H1 (cell line): ENCODE data around the gene NLRP11.

Source experiments
- ATF3 ChIP-seq: IDR thresholded peaks from 2 replicates; pipeline ENCODE4 v1.6.1; 2011; ENCODE audit warnings: low read depth, mild to moderate bottlenecking, low read length; ENCODE audit not compliant: insufficient read depth
- BCL11A ChIP-seq, 2 experiments: IDR thresholded peaks; one replicate each; pipeline ENCODE4 v1.6.1; 2011; ENCODE audit warnings: low read depth in 2 of 2, low read length in 2 of 2, mild to moderate bottlenecking in 2 of 2
- BRCA1 ChIP-seq: IDR thresholded peaks from 2 replicates; pipeline ENCODE4 v1.6.1; 2012; ENCODE audit warnings: low read depth, low read length, improper control_type of control experiment
- CREB1 ChIP-seq: IDR thresholded peaks from 2 replicates; pipeline ENCODE4 v1.6.1; 2012; ENCODE audit warnings: inconsistent platforms
- CTCF ChIP-seq, 3 experiments: IDR thresholded peaks; 1 replicate in 2 of 3; 2 replicates in 1 of 3; pipeline versions ENCODE4 v1.5.1 to v1.6.1; 2011; ENCODE audit warnings: low read length in 3 of 3, mild to moderate bottlenecking in 3 of 3, inconsistent platforms in 2 of 3, low read depth in 1 of 3, moderate library complexity in 1 of 3; ENCODE audit not compliant: insufficient read depth in 1 of 3; ENCODE audit errors: control extremely low read depth in 1 of 3
- EP300 ChIP-seq, 2 experiments: IDR thresholded peaks; 1 replicate in 1 of 2; 2 replicates in 1 of 2; pipeline ENCODE4 v1.6.1; 2011 to 2012; ENCODE audit warnings: low read depth in 2 of 2, low read length in 2 of 2, mild to moderate bottlenecking in 2 of 2, borderline replicate concordance in 1 of 2, inconsistent platforms in 1 of 2, moderate library complexity in 1 of 2
- EZH2 ChIP-seq: fragments of 200-600 bp; sonication (generic); IDR thresholded peaks from 2 replicates; pipeline ENCODE4 v1.7.1; 2012; ENCODE audit warnings: low read depth, mild to moderate bottlenecking, moderate library complexity, low read length, inconsistent platforms; ENCODE audit not compliant: severe bottlenecking
- HDAC2 ChIP-seq, 2 experiments: fragments of 300-600 bp in 1 of 2; sonication (generic) in 1 of 2; IDR thresholded peaks; 2 replicates each; pipeline ENCODE4 v1.6.1; 2011 to 2012; ENCODE audit warnings: low read depth in 2 of 2, low read length in 2 of 2, mild to moderate bottlenecking in 2 of 2, moderate library complexity in 2 of 2, borderline replicate concordance in 1 of 2, inconsistent platforms in 1 of 2
- KDM5A ChIP-seq: fragments of 200-600 bp; IDR thresholded peaks from 2 replicates; pipeline ENCODE4 v1.7.1; 2012; ENCODE audit warnings: mild to moderate bottlenecking, low read length, inconsistent platforms, mixed read lengths
- NANOG ChIP-seq: IDR thresholded peaks from 2 replicates; pipeline ENCODE4 v1.6.1; 2011; ENCODE audit warnings: low read length, low read depth, mild to moderate bottlenecking, inconsistent platforms; ENCODE audit not compliant: insufficient read depth, poor library complexity, severe bottlenecking
- POLR2A ChIP-seq, 2 experiments: IDR thresholded peaks; 1 replicate in 1 of 2; 2 replicates in 1 of 2; pipeline ENCODE4 v1.6.1; 2011; ENCODE audit warnings: low read depth in 2 of 2, low read length in 2 of 2, mild to moderate bottlenecking in 2 of 2; ENCODE audit errors: control extremely low read depth in 1 of 2
- POLR2AphosphoS5 ChIP-seq: IDR thresholded peaks from 2 replicates; pipeline ENCODE4 v1.6.1; 2011; ENCODE audit warnings: low read depth, low read length
- RFX5 ChIP-seq: IDR thresholded peaks from 2 replicates; pipeline ENCODE4 v1.6.1; 2011; ENCODE audit warnings: low read depth, low read length, improper control_type of control experiment, borderline replicate concordance
- YY1 ChIP-seq: IDR thresholded peaks from 2 replicates; pipeline ENCODE4 v1.6.1; 2011; ENCODE audit warnings: low read depth, mild to moderate bottlenecking, low read length

GRCh38 chr19:55795021-55795420, 36.8 kb downstream of the NLRP11 start:
- no peak for TF ChIP-seq CTCF (IDR thresholded peaks at IDR 0.05; ENCODE audit: control extremely low read depth in 1 of 3, insufficient read depth in 1 of 3, low read depth in 1 of 3, low read length in 3 of 3)
- TF ChIP-seq BCL11A (IDR thresholded peaks at IDR 0.05; ENCODE audit: low read depth in 2 of 2, low read length in 2 of 2) = no peak
- no peak for TF ChIP-seq ATF3
- no peak for TF ChIP-seq BRCA1
- no peak for TF ChIP-seq YY1
- no peak for TF ChIP-seq KDM5A
- TF ChIP-seq RFX5 = no peak
- no peak for TF ChIP-seq EP300 (IDR thresholded peaks at IDR 0.05; ENCODE audit: borderline replicate concordance in 1 of 2, low read depth in 2 of 2, low read length in 2 of 2)
- no peak for TF ChIP-seq NANOG
- TF ChIP-seq EZH2 = no peak
- TF ChIP-seq CREB1 = no peak
- TF ChIP-seq HDAC2 (IDR thresholded peaks at IDR 0.05; ENCODE audit: borderline replicate concordance in 1 of 2, low read depth in 2 of 2, low read length in 2 of 2) = no peak
- no peak for TF ChIP-seq POLR2AphosphoS5
- TF ChIP-seq POLR2A (IDR thresholded peaks at IDR 0.05; ENCODE audit: control extremely low read depth in 1 of 2, low read depth in 2 of 2, low read length in 2 of 2) = no peak
